GM12864 (cell line): ENCODE data around the gene SLMAP.

Experiments
- DNase-seq: peaks from one replicate; pipeline ENCODE4 v3.0.0-alpha.2; 2011; ENCODE audit warnings: low read depth
- H3K4me3 ChIP-seq: 2 replicates; pipeline ENCODE4 v1.5.1; 2011; ENCODE audit warnings: mild to moderate bottlenecking, low read depth, low read length, control low read depth
- CTCF ChIP-seq: IDR thresholded peaks from 2 replicates; pipeline ENCODE4 v1.5.1; 2011; ENCODE audit warnings: low read depth, mild to moderate bottlenecking, moderate library complexity, low read length, control low read depth, inconsistent platforms; ENCODE audit errors: missing control alignments

The SLMAP gene

GRCh38 chr3:57927916-57928315 is 171.8 kb downstream of the SLMAP start:
- no peak for TF ChIP-seq CTCF
- no peak overlapping the region for H3K4me3 ChIP-seq
- no peak for DNase-seq

GRCh38 chr3:57928511-57928910 is 172.4 kb downstream of the SLMAP start:
- no peak for DNase-seq
- no peak overlapping the region for H3K4me3 ChIP-seq
- TF ChIP-seq CTCF = no peak

GRCh38 chr3:57929988-57930387 is 173.9 kb downstream of the SLMAP start:
- H3K4me3 ChIP-seq = no peak overlapping the region
- no peak for DNase-seq
- TF ChIP-seq CTCF = no peak

GRCh38 chr3:57933602-57934001 is 177.5 kb downstream of the SLMAP start:
- TF ChIP-seq CTCF = no peak
- H3K4me3 ChIP-seq = no peak overlapping the region
- no peak for DNase-seq

- DNase-seq = no peak
- no peak overlapping the region for H3K4me3 ChIP-seq
- TF ChIP-seq CTCF = no peak
These were observed 178.3 kb downstream of the SLMAP start for GRCh38 chr3:57934373-57934772.

- TF ChIP-seq CTCF = no peak
- DNase-seq = no peak
- no peak overlapping the region for H3K4me3 ChIP-seq
These were observed 179.4 kb downstream of the SLMAP start for GRCh38 chr3:57935539-57935938.

GRCh38 chr3:57937092-57937491 is 181.0 kb downstream of the SLMAP start:
- no peak for DNase-seq
- H3K4me3 ChIP-seq = no peak overlapping the region
- no peak for TF ChIP-seq CTCF
